GM21367 (cell line): Measurements from ENCODE around the gene PSMB9.
A peak's percentile ranks its signal among the peaks of the same experiment; 100 is the strongest.
"Not testable (repeated sequence)": the region's sequence is repeated elsewhere in the genome, so short reads cannot be mapped to it uniquely, and the experiment has no call there.

Source experiments
- ATAC-seq: cut with Tn5 transposase; IDR thresholded peaks from one replicate; pipeline ENCODE4 v1.9.1; 2021; ENCODE audit not compliant: unreplicated experiment

PSMB9 gene

GRCh38 chr6:32853541-32854375 lies at the start of gene PSMB9, which contains the start of gene TAP1:
PSMB9 (plus strand) TSS chr6:32854192; CDS start chr6:32854230, 38 bp downstream.
TAP1 (minus strand) TSS chr6:32853704; CDS start chr6:32853636, 68 bp downstream.
- peak; percentile 68 for ATAC-seq

- ATAC-seq, result not testable (repeated sequence)
Observed at GRCh38 chr6:32805404-32805803, 48.6 kb upstream of the PSMB9 start.

- ATAC-seq, result no peak
Observed at GRCh38 chr6:32807020-32807580, 46.9 kb upstream of the PSMB9 start.

DNA sequence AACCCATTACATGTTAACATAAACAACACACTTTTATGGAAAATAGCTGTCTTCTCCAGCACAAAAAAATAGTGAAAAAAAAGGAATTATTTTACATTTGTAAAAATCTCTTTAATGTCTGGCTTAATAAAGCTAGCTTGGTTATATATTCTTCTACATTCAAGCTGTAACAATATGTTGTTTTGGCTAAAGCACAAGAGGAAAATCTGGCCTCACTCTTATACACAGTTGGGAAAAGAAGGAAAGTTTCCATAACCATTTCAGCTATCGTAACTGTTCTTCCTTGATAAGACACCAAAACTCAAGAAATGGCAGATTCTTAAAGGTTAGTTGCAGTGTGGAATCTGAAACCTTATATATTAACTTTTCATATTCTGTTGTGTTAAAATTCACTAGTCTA lies 44.8 kb upstream of the PSMB9 start:
- no peak for ATAC-seq

- ATAC-seq, result no peak
Observed at GRCh38 chr6:32814145-32814544, 39.8 kb upstream of the PSMB9 start.

GRCh38 chr6:32815115-32815514 lies 38.9 kb upstream of the PSMB9 start:
- ATAC-seq, result no peak

GRCh38 chr6:32815996-32816395 lies 38.0 kb upstream of the PSMB9 start:
- ATAC-seq, result no peak

GRCh38 chr6:32816746-32817204 lies 37.2 kb upstream of the PSMB9 start, which contains the start of gene HLA-DOB:
HLA-DOB (minus strand) TSS chr6:32817002; CDS start chr6:32816951, 51 bp downstream.
- ATAC-seq, result peak; percentile 46

- no peak for ATAC-seq
Observed at GRCh38 chr6:32818867-32819266, 35.1 kb upstream of the PSMB9 start.

- ATAC-seq, result no peak
Observed at GRCh38 chr6:32819729-32820128, 34.3 kb upstream of the PSMB9 start.

GRCh38 chr6:32825966-32826365 lies 28.0 kb upstream of the PSMB9 start:
- no peak for ATAC-seq

GRCh38 chr6:32827025-32827424 lies 27.0 kb upstream of the PSMB9 start:
- no peak for ATAC-seq

- ATAC-seq, result no peak
Observed at GRCh38 chr6:32829495-32829894, 24.5 kb upstream of the PSMB9 start.

- ATAC-seq, result no peak
Observed at GRCh38 chr6:32830017-32830416, 24.0 kb upstream of the PSMB9 start.

GRCh38 chr6:32830936-32831335 lies 23.1 kb upstream of the PSMB9 start:
- no peak for ATAC-seq

DNA sequence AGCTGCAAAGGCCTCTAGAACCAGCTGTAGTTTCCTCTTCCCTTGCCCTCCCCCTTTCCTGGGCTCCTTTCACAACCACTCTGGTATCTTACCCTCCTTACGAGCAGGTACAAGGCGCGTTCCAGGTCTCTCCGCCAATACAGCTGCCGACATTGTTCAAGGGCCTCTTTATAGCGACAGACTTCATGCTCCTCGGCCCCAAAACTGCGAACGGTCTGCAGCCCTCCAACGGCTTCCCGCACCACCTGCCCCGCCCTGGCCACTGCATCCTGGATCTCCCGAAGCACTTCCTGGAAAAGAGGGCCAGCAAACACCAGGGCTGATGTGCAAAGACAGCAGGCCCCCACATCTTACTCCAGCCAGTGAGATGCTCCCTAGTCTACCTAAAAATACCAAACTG lies 21.5 kb upstream of the PSMB9 start:
- no peak for ATAC-seq

DNA sequence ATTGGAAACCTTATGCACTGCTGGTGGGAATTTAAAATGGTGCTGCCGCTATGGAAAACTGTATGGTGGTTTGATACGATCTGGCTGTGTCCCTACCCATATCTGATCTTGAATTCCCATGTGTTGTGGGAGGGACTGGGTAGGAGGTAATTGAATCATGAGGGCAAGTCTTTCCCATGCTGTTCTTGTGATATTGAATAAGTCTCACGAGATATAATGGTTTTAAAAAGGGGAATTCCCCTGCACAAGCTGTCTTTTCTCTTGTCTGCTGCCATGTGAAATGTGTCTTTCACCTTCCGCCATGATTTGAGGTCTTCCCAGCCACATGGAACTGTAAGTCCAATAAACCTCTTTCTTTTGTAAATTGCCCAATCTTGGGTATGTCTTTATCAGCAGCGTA lies 20.3 kb upstream of the PSMB9 start:
- no peak for ATAC-seq

DNA sequence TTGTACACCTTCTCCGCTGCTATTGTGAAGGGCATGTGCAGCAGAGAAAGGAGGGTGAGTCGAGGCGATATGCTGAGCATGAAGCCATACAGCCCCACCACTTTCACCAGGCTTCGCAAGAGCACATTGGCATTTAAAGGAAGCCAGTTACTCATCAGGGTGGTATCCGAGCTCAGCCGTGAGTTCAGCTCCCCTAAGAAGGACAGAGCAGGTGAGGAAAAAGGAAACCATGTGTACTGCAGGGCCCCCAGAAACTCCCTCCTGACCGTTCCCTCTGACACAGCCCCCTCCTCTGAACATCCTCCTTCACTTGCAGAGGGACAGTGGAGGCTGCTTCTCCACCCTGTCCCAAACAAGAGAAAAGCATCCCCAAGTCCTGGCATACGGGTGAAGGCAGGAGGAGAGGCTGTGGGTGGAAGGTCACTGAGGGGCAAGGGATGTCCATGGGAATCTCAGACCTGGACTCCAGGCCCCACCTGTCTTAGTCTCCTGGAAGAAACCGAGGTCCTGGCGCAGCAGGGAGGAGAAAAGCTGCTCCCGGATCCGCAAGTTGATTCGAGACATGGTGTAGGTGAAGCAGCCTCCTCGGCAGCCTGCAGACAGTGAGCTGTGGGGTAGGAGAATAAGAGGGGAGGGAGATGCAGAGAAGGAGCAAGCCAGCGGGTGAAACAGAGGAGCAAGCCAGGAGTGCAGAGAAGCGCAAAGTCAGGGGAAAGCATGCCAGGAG lies 18.7 kb upstream of the PSMB9 start:
- ATAC-seq, result no peak

DNA sequence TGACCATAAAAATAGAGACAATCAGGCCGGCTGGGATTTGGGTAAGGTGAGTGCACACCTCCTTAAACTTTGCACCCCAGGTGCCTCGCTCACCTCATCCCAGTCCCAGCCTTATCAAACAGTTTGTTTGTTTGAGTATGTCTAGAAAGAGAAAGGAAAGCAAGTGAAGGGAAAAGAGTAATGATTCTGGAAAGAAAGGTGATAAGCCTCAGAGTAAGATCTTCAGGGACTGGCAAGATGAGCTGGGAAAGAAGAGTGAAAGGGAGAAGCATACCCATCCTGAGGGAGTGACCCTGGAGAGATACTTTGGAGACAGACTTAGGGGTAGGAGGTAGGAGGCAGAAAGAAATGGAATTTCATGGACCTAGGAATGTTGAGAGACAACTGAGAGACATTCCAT lies 17.1 kb upstream of the PSMB9 start:
- ATAC-seq, result no peak

GRCh38 chr6:32837651-32838113 lies 16.3 kb upstream of the PSMB9 start:
- ATAC-seq, result no peak

GRCh38 chr6:32838114-32838958 lies 15.7 kb upstream of the PSMB9 start, which contains the start of gene TAP2:
TAP2 (minus strand) TSS chr6:32838739; CDS start chr6:32838233, 506 bp downstream.
- peak; percentile 62 for ATAC-seq
